ENCODE data around the gene LRRC46. TPM values are rescaled to one million over a fixed set of nuclear protein-coding genes. Genes with fewer than 3 reads are reported as not detected.

Gene LRRC46
- total RNA-seq, 3 donors from 2014 or later (not counting 1 experiment from before 2014, with no cell fraction given) = 1.7 to 3.1 (median 2.7) TPM

DNA sequence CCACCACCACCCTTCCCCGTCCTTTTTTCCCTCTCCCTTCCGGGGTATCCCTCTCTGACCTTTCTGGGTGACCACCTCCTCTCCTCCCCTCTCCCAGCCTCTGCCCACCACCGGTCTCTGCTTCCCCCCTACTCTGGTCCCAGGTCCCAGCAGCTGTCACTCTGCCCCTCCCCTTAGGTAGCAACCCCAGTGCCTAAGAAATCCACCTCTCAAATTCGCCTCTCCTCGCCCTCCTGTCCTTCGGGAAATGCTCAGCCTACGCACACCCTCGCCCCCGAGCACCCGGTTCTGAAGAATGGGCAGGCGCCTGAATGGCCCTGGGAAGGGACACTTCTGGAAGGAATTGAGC lies 20.3 kb downstream of the LRRC46 start:
- Mint-ChIP-seq H3K27me3 (ENCODE audit: low read depth in 2 of 2) (peaks cover 65 to 80% of the 10 kb centered on the region in 2 donors), H3K4me1 (peaks cover 14 to 25% of the 10 kb centered on the region in 2 donors), H3K27ac (no peak overlapping the region), H3K4me3 (peak overlapping the region; percentile 45), H3K36me3 (no peaks in the 10 kb centered on the region), H3K9me3 (no peaks in the 10 kb centered on the region)
- H3K4me3 ChIP-seq (ENCODE audit: low read length) = no peak overlapping the region
- H3K36me3 ChIP-seq (ENCODE audit: control insufficient read depth, insufficient read depth, low read length) = no peaks in the 10 kb centered on the region
- intact Hi-C loops (cut with micrococcal nuclease) = no loop called here
- TF ChIP-seq, protein P1, sequence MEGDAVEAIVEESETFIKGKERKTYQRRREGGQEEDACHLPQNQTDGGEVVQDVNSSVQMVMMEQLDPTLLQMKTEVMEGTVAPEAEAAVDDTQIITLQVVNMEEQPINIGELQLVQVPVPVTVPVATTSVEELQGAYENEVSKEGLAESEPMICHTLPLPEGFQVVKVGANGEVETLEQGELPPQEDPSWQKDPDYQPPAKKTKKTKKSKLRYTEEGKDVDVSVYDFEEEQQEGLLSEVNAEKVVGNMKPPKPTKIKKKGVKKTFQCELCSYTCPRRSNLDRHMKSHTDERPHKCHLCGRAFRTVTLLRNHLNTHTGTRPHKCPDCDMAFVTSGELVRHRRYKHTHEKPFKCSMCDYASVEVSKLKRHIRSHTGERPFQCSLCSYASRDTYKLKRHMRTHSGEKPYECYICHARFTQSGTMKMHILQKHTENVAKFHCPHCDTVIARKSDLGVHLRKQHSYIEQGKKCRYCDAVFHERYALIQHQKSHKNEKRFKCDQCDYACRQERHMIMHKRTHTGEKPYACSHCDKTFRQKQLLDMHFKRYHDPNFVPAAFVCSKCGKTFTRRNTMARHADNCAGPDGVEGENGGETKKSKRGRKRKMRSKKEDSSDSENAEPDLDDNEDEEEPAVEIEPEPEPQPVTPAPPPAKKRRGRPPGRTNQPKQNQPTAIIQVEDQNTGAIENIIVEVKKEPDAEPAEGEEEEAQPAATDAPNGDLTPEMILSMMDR (IDR thresholded peaks at IDR 0.05) = no peak
- H3K27ac ChIP-seq (ENCODE audit: low read length) = no peak overlapping the region
- ATAC-seq = no peak
- WGBS (ENCODE audit: insufficient coverage) = 20% methylated on average over 11 of the region's 11 CpGs
- peaks cover 21% of the 10 kb centered on the region for H3K4me1 ChIP-seq (ENCODE audit: control insufficient read depth, insufficient read depth, low read length)
- DNase-seq = peak in 1 of 2 donors; percentile 10
- H3K9me3 ChIP-seq (ENCODE audit: control insufficient read depth, insufficient read depth, low read length) = no peaks in the 10 kb centered on the region
- H3K27me3 ChIP-seq (ENCODE audit: control insufficient read depth, insufficient read depth, low read length) = peaks cover 53% of the 10 kb centered on the region

DNA sequence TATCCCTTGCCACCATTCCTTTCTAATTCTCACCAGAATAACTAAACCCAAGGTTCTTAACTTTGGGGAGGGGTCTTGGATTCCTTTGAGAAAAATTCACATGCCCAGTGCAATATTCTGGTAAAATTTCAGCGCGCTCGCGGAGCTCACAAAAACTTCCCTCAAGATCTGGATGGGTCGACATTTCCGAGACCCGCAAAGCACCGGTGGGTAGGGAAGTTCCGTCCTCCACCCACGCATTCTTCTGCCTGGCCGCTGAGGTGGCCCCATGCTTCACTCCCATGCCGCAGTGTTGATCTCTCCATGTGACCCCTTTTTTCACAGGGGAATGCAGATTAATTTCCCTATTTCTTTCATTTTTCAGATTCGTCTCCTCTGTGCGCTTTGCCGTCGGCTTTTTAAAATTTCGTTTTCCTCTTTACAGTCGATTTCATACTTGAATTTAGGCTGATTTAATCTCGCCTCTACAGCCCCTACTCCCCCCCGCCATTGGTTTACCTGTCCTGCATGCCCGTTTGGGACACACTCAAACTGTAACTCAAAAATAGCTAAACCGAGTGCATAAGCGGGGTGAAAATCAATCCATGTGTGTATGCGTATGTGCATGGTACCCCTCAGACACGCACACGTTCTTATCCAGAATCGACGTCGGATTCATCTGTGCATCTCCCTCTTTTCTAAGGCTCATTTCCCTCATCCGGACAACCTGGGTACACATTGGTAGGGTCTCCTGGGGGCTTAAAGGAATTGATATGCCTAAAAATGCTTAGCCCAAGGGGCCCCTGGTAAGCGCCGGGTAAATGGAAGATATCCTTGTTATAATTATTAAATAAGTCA lies 20.9 kb downstream of the LRRC46 start:
- H3K4me3 Mint-ChIP-seq = peak overlapping the region; percentile 54
- DNase-seq = peak in 1 of 2 donors; percentile 38
- no peak overlapping the region for H3K27ac Mint-ChIP-seq
- no peaks in the 10 kb centered on the region for H3K9me3 ChIP-seq (ENCODE audit: control insufficient read depth, insufficient read depth, low read length)
- peaks cover 14 to 19% of the 10 kb centered on the region in 2 donors for H3K4me1 Mint-ChIP-seq
- peaks cover 69 to 76% of the 10 kb centered on the region in 2 donors for H3K27me3 Mint-ChIP-seq (ENCODE audit: low read depth in 2 of 2)
- TF ChIP-seq, protein P1 (IDR thresholded peaks at IDR 0.05) = no peak
- no peak for ATAC-seq
- no peaks in the 10 kb centered on the region for H3K9me3 Mint-ChIP-seq
- H3K4me1 ChIP-seq (ENCODE audit: control insufficient read depth, insufficient read depth, low read length) = peaks cover 21% of the 10 kb centered on the region
- intact Hi-C loops (cut with micrococcal nuclease) = no loop called here
- H3K36me3 Mint-ChIP-seq = no peaks in the 10 kb centered on the region
- no peak overlapping the region for H3K4me3 ChIP-seq (ENCODE audit: low read length)
- H3K27me3 ChIP-seq (ENCODE audit: control insufficient read depth, insufficient read depth, low read length) = peaks cover 52% of the 10 kb centered on the region
- H3K36me3 ChIP-seq (ENCODE audit: control insufficient read depth, insufficient read depth, low read length) = no peaks in the 10 kb centered on the region
- H3K27ac ChIP-seq (ENCODE audit: low read length) = no peak overlapping the region
- 30% methylated on average over 31 of the region's 32 CpGs for WGBS (ENCODE audit: insufficient coverage)

DNA sequence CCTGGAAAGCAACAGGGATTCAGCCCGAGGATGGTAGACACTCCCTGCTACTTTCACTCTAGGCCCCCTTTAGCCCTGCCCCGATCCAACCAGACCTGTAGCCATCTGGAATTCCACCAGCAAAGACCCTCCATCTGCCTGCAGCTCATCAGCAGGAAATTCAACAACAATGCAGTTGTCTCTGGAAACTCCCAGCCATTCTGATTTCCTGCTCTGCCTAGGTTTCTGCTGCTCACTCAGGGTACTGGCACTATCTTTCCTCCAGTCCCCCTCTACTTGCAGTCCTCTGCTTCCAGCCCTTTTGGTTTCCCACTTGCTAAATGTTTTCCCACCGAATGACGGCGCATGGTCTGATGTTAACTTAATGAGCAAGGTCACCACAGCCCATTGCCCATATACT lies 22.1 kb downstream of the LRRC46 start:
- H3K4me1 Mint-ChIP-seq = peaks cover 14 to 19% of the 10 kb centered on the region in 2 donors
- no peak overlapping the region for H3K4me3 Mint-ChIP-seq
- DNase-seq (no peak), ATAC-seq (no peak)
- 68% methylated on average over 5 of the region's 5 CpGs for WGBS (ENCODE audit: insufficient coverage)
- Histone ChIP-seq H3K9me3 (ENCODE audit: control insufficient read depth, insufficient read depth, low read length) (no peaks in the 10 kb centered on the region), H3K27me3 (ENCODE audit: control insufficient read depth, insufficient read depth, low read length) (peaks cover 46% of the 10 kb centered on the region), H3K4me1 (ENCODE audit: control insufficient read depth, insufficient read depth, low read length) (peaks cover 21% of the 10 kb centered on the region), H3K4me3 (ENCODE audit: low read length) (no peak overlapping the region), H3K27ac (ENCODE audit: low read length) (no peak overlapping the region), H3K36me3 (ENCODE audit: control insufficient read depth, insufficient read depth, low read length) (no peaks in the 10 kb centered on the region)
- intact Hi-C loops (cut with micrococcal nuclease) = no loop called here
- TF ChIP-seq, protein P1 (IDR thresholded peaks at IDR 0.05) = no peak
- H3K9me3 Mint-ChIP-seq = no peaks in the 10 kb centered on the region
- H3K27me3 Mint-ChIP-seq (ENCODE audit: low read depth in 2 of 2) = peaks cover 75 to 78% of the 10 kb centered on the region in 2 donors
- no peaks in the 10 kb centered on the region for H3K36me3 Mint-ChIP-seq
- no peak overlapping the region for H3K27ac Mint-ChIP-seq

Data from natural killer cell (primary cell).